Cardiac muscle cell (in vitro differentiated cells and primary cell): Measurements from ENCODE around the gene MDH1. TPM values are rescaled to one million over a fixed set of nuclear protein-coding genes. Genes with fewer than 3 reads are reported as not detected.
"Not testable (repeated sequence)": the region's sequence is repeated elsewhere in the genome, so short reads cannot be mapped to it uniquely, and the experiment has no call there.

ENCODE experiments used
- DNase-seq, 2 donors: peaks; one replicate each; pipeline versions ENCODE4 v3.0.0 to v3.0.0-alpha.2; 2010 to 2017; ENCODE audit warnings: low read depth in 1 of 2, low spot score in 1 of 2
- H3K27ac ChIP-seq: fragments of 200-600 bp; sonication (generic); 2 replicates; pipeline ENCODE4 v1.5.1; 2016
- H3K27me3 ChIP-seq: fragments of 200-600 bp; sonication (generic); 2 replicates; pipeline ENCODE4 v1.6.0; 2016; ENCODE audit warnings: control low read depth
- H3K36me3 ChIP-seq: fragments of 200-600 bp; sonication (generic); 2 replicates; pipeline ENCODE4 v1.5.1; 2016; ENCODE audit warnings: control low read depth
- H3K4me1 ChIP-seq: fragments of 200-600 bp; sonication (generic); 2 replicates; pipeline ENCODE4 v1.8.1; 2017; ENCODE audit warnings: low read depth, mild to moderate bottlenecking, mixed run types
- H3K4me3 ChIP-seq: fragments of 200-600 bp; sonication (generic); 2 replicates; pipeline ENCODE4 v1.5.1; 2016; ENCODE audit warnings: mild to moderate bottlenecking
- H3K9me3 ChIP-seq: fragments of 200-600 bp; sonication (generic); 2 replicates; pipeline ENCODE4 v1.5.1; 2017; ENCODE audit warnings: low read depth, mild to moderate bottlenecking, control low read depth
- CTCF ChIP-seq: IDR thresholded peaks from 2 replicates; pipeline ENCODE4 v1.5.1; 2012; ENCODE audit warnings: low read depth, mild to moderate bottlenecking, low read length
- polyA plus RNA-seq: library from polyadenylated mRNA; unstranded; fragments of >200 nt; fragmentation: Nextera tagmentation; extraction: Ambion mirVana; gene quantifications from 2 replicates; pipeline ENCODE4 v1.2.1, GENCODE V29; 2016
- total RNA-seq: library from RNA; depleted of rRNA; stranded (reverse); fragments of >200 nt; gene quantifications from 2 replicates; pipeline ENCODE4 v1.2.3, GENCODE V29; 2016

MDH1 gene
- total and polyA plus RNA-seq, 2 experiments from 2014 or later, result 668 to 1,373 TPM

- peaks cover 6% of the 10 kb centered on the region for H3K4me1 ChIP-seq
- H3K27me3 ChIP-seq, result no peaks in the 10 kb centered on the region
- no peaks in the 10 kb centered on the region for H3K36me3 ChIP-seq
- no peak for DNase-seq
- TF ChIP-seq CTCF, result no peak
- no peak overlapping the region for H3K27ac ChIP-seq
- no peaks in the 10 kb centered on the region for H3K9me3 ChIP-seq
- no peak overlapping the region for H3K4me3 ChIP-seq
Measured at GRCh38 chr2:63617366-63617765, 28.6 kb downstream of the MDH1 start.

GRCh38 chr2:63619328-63619727 is 30.6 kb downstream of the MDH1 start:
- Histone ChIP-seq H3K27me3 (no peaks in the 10 kb centered on the region), H3K9me3 (no peaks in the 10 kb centered on the region), H3K36me3 (no peaks in the 10 kb centered on the region), H3K4me1 (peaks cover 6% of the 10 kb centered on the region), H3K27ac (no peak overlapping the region), H3K4me3 (no peak overlapping the region)
- DNase-seq, result no peak
- no peak for TF ChIP-seq CTCF

- H3K36me3 ChIP-seq, result no peaks in the 10 kb centered on the region
- no peak overlapping the region for H3K4me3 ChIP-seq
- TF ChIP-seq CTCF, result no peak
- no peaks in the 10 kb centered on the region for H3K9me3 ChIP-seq
- H3K4me1 ChIP-seq, result no peaks in the 10 kb centered on the region
- no peak for DNase-seq
- no peak overlapping the region for H3K27ac ChIP-seq
- H3K27me3 ChIP-seq, result no peaks in the 10 kb centered on the region
Measured at GRCh38 chr2:63622751-63623150, 34.0 kb downstream of the MDH1 start.

- not testable (repeated sequence) for H3K27ac ChIP-seq, H3K9me3 ChIP-seq
Measured at GRCh38 chr2:63623763-63624162, 35.0 kb downstream of the MDH1 start.

GRCh38 chr2:63627866-63628265 is 39.1 kb downstream of the MDH1 start:
- no peak for TF ChIP-seq CTCF
- no peaks in the 10 kb centered on the region for H3K4me1 ChIP-seq
- H3K4me3 ChIP-seq, result no peak overlapping the region
- no peak overlapping the region for H3K27ac ChIP-seq
- H3K9me3 ChIP-seq, result no peaks in the 10 kb centered on the region
- no peaks in the 10 kb centered on the region for H3K36me3 ChIP-seq
- no peaks in the 10 kb centered on the region for H3K27me3 ChIP-seq
- DNase-seq, result no peak

More at GRCh38 chr2:63623763-63624162, 35.0 kb downstream of the MDH1 start:
- H3K4me1 ChIP-seq, H3K27me3 ChIP-seq, H3K4me3 ChIP-seq, DNase-seq, H3K36me3 ChIP-seq: not testable (repeated sequence)

- H3K36me3 ChIP-seq, result no peaks in the 10 kb centered on the region
- no peak overlapping the region for H3K27ac ChIP-seq
- H3K4me1 ChIP-seq, result no peaks in the 10 kb centered on the region
- no peak for DNase-seq
- TF ChIP-seq CTCF, result no peak
- no peak overlapping the region for H3K4me3 ChIP-seq
- H3K9me3 ChIP-seq, result no peaks in the 10 kb centered on the region
- H3K27me3 ChIP-seq, result no peaks in the 10 kb centered on the region
Measured at GRCh38 chr2:63628403-63628942, 39.7 kb downstream of the MDH1 start.
